ENCODE measurements around the gene SECTM1.
A peak's percentile ranks its signal among the peaks of the same experiment; 100 is the strongest.

Gene SECTM1

GRCh38 chr17:82281502-82282238, 51.9 kb downstream of the SECTM1 start:
- H3K9me3 ChIP-seq (ENCODE audit: control insufficient read depth in 1 of 2, low read length in 2 of 2): no peaks in the 10 kb centered on the region
- H3K4me3 ChIP-seq (ENCODE audit: low read depth in 1 of 2, low read length in 2 of 2): no peak overlapping the region
- H3K27ac ChIP-seq (ENCODE audit: low read length): no peak overlapping the region
- peaks cover 0 to 6% of the 10 kb centered on the region in 2 donors for H3K36me3 ChIP-seq (ENCODE audit: control insufficient read depth in 1 of 2, insufficient read depth in 2 of 2, low read length in 2 of 2)
- H3K4me1 ChIP-seq (ENCODE audit: control insufficient read depth in 1 of 2, insufficient read depth in 2 of 2, low read length in 2 of 2): peaks cover 0 to 7% of the 10 kb centered on the region in 2 donors
- no peaks in the 10 kb centered on the region for H3K27me3 ChIP-seq (ENCODE audit: low read depth, low read length)

GRCh38 chr17:82281076-82281475, 52.5 kb downstream of the SECTM1 start:
- Histone ChIP-seq H3K4me1 (ENCODE audit: control insufficient read depth in 1 of 2, insufficient read depth in 2 of 2, low read length in 2 of 2) (peaks cover 0 to 7% of the 10 kb centered on the region in 2 donors), H3K4me3 (ENCODE audit: low read depth in 1 of 2, low read length in 2 of 2) (no peak overlapping the region), H3K36me3 (ENCODE audit: control insufficient read depth in 1 of 2, insufficient read depth in 2 of 2, low read length in 2 of 2) (peaks cover 0 to 6% of the 10 kb centered on the region in 2 donors), H3K9me3 (ENCODE audit: control insufficient read depth in 1 of 2, low read length in 2 of 2) (no peaks in the 10 kb centered on the region), H3K27me3 (ENCODE audit: low read depth, low read length) (no peaks in the 10 kb centered on the region), H3K27ac (ENCODE audit: low read length) (no peak overlapping the region)

- peaks cover 0 to 7% of the 10 kb centered on the region in 2 donors for H3K4me1 ChIP-seq (ENCODE audit: control insufficient read depth in 1 of 2, insufficient read depth in 2 of 2, low read length in 2 of 2)
- no peaks in the 10 kb centered on the region for H3K9me3 ChIP-seq (ENCODE audit: control insufficient read depth in 1 of 2, low read length in 2 of 2)
- no peak overlapping the region for H3K27ac ChIP-seq (ENCODE audit: low read length)
- H3K4me3 ChIP-seq (ENCODE audit: low read depth in 1 of 2, low read length in 2 of 2): no peak overlapping the region
- H3K27me3 ChIP-seq (ENCODE audit: low read depth, low read length): no peaks in the 10 kb centered on the region
- H3K36me3 ChIP-seq (ENCODE audit: control insufficient read depth in 1 of 2, insufficient read depth in 2 of 2, low read length in 2 of 2): peaks cover 0 to 6% of the 10 kb centered on the region in 2 donors
These were observed 53.0 kb downstream of the SECTM1 start for GRCh38 chr17:82280537-82280936.

- Histone ChIP-seq H3K9me3 (ENCODE audit: control insufficient read depth in 1 of 2, low read length in 2 of 2) (no peaks in the 10 kb centered on the region), H3K4me3 (ENCODE audit: low read depth in 1 of 2, low read length in 2 of 2) (no peak overlapping the region), H3K4me1 (ENCODE audit: control insufficient read depth in 1 of 2, insufficient read depth in 2 of 2, low read length in 2 of 2) (peaks cover 4 to 18% of the 10 kb centered on the region in 2 donors), H3K27ac (ENCODE audit: low read length) (no peak overlapping the region), H3K36me3 (ENCODE audit: control insufficient read depth in 1 of 2, insufficient read depth in 2 of 2, low read length in 2 of 2) (peaks cover 0 to 6% of the 10 kb centered on the region in 2 donors), H3K27me3 (ENCODE audit: low read depth, low read length) (no peaks in the 10 kb centered on the region)
These were observed 54.7 kb downstream of the SECTM1 start for GRCh38 chr17:82278786-82279391.

- Histone ChIP-seq H3K4me1 (ENCODE audit: control insufficient read depth in 1 of 2, insufficient read depth in 2 of 2, low read length in 2 of 2) (peaks cover 6 to 22% of the 10 kb centered on the region in 2 donors), H3K9me3 (ENCODE audit: control insufficient read depth in 1 of 2, low read length in 2 of 2) (no peaks in the 10 kb centered on the region), H3K27me3 (ENCODE audit: low read depth, low read length) (no peaks in the 10 kb centered on the region), H3K36me3 (ENCODE audit: control insufficient read depth in 1 of 2, insufficient read depth in 2 of 2, low read length in 2 of 2) (peaks cover 0 to 6% of the 10 kb centered on the region in 2 donors), H3K4me3 (ENCODE audit: low read depth in 1 of 2, low read length in 2 of 2) (no peak overlapping the region), H3K27ac (ENCODE audit: low read length) (no peak overlapping the region)
These were observed 55.3 kb downstream of the SECTM1 start for GRCh38 chr17:82278308-82278707.

- Histone ChIP-seq H3K36me3 (ENCODE audit: control insufficient read depth in 1 of 2, insufficient read depth in 2 of 2, low read length in 2 of 2) (peaks cover 0 to 6% of the 10 kb centered on the region in 2 donors), H3K4me1 (ENCODE audit: control insufficient read depth in 1 of 2, insufficient read depth in 2 of 2, low read length in 2 of 2) (peaks cover 6 to 17% of the 10 kb centered on the region in 2 donors), H3K27ac (ENCODE audit: low read length) (no peak overlapping the region)
These were observed 55.7 kb downstream of the SECTM1 start for GRCh38 chr17:82277851-82278250.

GRCh38 chr17:82276938-82277337, 56.6 kb downstream of the SECTM1 start:
- Histone ChIP-seq H3K9me3 (ENCODE audit: control insufficient read depth in 1 of 2, low read length in 2 of 2) (no peaks in the 10 kb centered on the region), H3K4me3 (ENCODE audit: low read depth in 1 of 2, low read length in 2 of 2) (no peak overlapping the region), H3K36me3 (ENCODE audit: control insufficient read depth in 1 of 2, insufficient read depth in 2 of 2, low read length in 2 of 2) (peaks cover 0 to 6% of the 10 kb centered on the region in 2 donors), H3K4me1 (ENCODE audit: control insufficient read depth in 1 of 2, insufficient read depth in 2 of 2, low read length in 2 of 2) (peaks cover 6 to 19% of the 10 kb centered on the region in 2 donors), H3K27me3 (ENCODE audit: low read depth, low read length) (no peaks in the 10 kb centered on the region), H3K27ac (ENCODE audit: low read length) (no peak overlapping the region)

More at GRCh38 chr17:82277851-82278250, 55.7 kb downstream of the SECTM1 start:
- Histone ChIP-seq H3K9me3 (ENCODE audit: control insufficient read depth in 1 of 2, low read length in 2 of 2) (no peaks in the 10 kb centered on the region), H3K4me3 (ENCODE audit: low read depth in 1 of 2, low read length in 2 of 2) (no peak overlapping the region), H3K27me3 (ENCODE audit: low read depth, low read length) (no peaks in the 10 kb centered on the region)

- Histone ChIP-seq H3K4me3 (ENCODE audit: low read depth in 1 of 2, low read length in 2 of 2) (no peak overlapping the region), H3K9me3 (ENCODE audit: control insufficient read depth in 1 of 2, low read length in 2 of 2) (no peaks in the 10 kb centered on the region), H3K27ac (ENCODE audit: low read length) (no peak overlapping the region), H3K36me3 (ENCODE audit: control insufficient read depth in 1 of 2, insufficient read depth in 2 of 2, low read length in 2 of 2) (peaks cover 6 to 13% of the 10 kb centered on the region in 2 donors), H3K4me1 (ENCODE audit: control insufficient read depth in 1 of 2, insufficient read depth in 2 of 2, low read length in 2 of 2) (peaks cover 14 to 35% of the 10 kb centered on the region in 2 donors), H3K27me3 (ENCODE audit: low read depth, low read length) (no peaks in the 10 kb centered on the region)
These were observed 58.2 kb downstream of the SECTM1 start for GRCh38 chr17:82275326-82275725.

GRCh38 chr17:82274134-82275020, 59.2 kb downstream of the SECTM1 start:
- H3K27ac ChIP-seq (ENCODE audit: low read length): no peak overlapping the region
- H3K4me1 ChIP-seq (ENCODE audit: control insufficient read depth in 1 of 2, insufficient read depth in 2 of 2, low read length in 2 of 2): peaks cover 14 to 44% of the 10 kb centered on the region in 2 donors
- H3K9me3 ChIP-seq (ENCODE audit: control insufficient read depth in 1 of 2, low read length in 2 of 2): no peaks in the 10 kb centered on the region
- no peaks in the 10 kb centered on the region for H3K27me3 ChIP-seq (ENCODE audit: low read depth, low read length)
- H3K4me3 ChIP-seq (ENCODE audit: low read depth in 1 of 2, low read length in 2 of 2): peak overlapping the region; percentile 64 to 69
- H3K36me3 ChIP-seq (ENCODE audit: control insufficient read depth in 1 of 2, insufficient read depth in 2 of 2, low read length in 2 of 2): peaks cover 6 to 13% of the 10 kb centered on the region in 2 donors

GRCh38 chr17:82273327-82274133, 60.0 kb downstream of the SECTM1 start, which contains the start of gene CSNK1D:
Gene CSNK1D, minus strand, starts transcription at chr17:82273700. Its CDS starts 319 bp downstream, at chr17:82273381.
- Histone ChIP-seq H3K9me3 (ENCODE audit: control insufficient read depth in 1 of 2, low read length in 2 of 2) (no peaks in the 10 kb centered on the region), H3K4me1 (ENCODE audit: control insufficient read depth in 1 of 2, insufficient read depth in 2 of 2, low read length in 2 of 2) (peaks cover 18 to 53% of the 10 kb centered on the region in 2 donors), H3K4me3 (ENCODE audit: low read depth in 1 of 2, low read length in 2 of 2) (peak within 1 kb of the TSS; percentile 74 to 88), H3K27me3 (ENCODE audit: low read depth, low read length) (no peaks in the 10 kb centered on the region), H3K36me3 (ENCODE audit: control insufficient read depth in 1 of 2, insufficient read depth in 2 of 2, low read length in 2 of 2) (peaks cover 6 to 13% of the 10 kb centered on the region in 2 donors), H3K27ac (ENCODE audit: low read length) (peak within 1 kb of the TSS; percentile 86)
